ENCODE results near the gene CHCHD4. TPM values are rescaled to one million over a fixed set of nuclear protein-coding genes. Genes with fewer than 3 reads are reported as not detected.

Gene CHCHD4
- total and polyA plus RNA-seq, 2 donors (not counting 1 experiment from before 2014, with no cell fraction given) = 12.7 to 16.3 TPM

DNA sequence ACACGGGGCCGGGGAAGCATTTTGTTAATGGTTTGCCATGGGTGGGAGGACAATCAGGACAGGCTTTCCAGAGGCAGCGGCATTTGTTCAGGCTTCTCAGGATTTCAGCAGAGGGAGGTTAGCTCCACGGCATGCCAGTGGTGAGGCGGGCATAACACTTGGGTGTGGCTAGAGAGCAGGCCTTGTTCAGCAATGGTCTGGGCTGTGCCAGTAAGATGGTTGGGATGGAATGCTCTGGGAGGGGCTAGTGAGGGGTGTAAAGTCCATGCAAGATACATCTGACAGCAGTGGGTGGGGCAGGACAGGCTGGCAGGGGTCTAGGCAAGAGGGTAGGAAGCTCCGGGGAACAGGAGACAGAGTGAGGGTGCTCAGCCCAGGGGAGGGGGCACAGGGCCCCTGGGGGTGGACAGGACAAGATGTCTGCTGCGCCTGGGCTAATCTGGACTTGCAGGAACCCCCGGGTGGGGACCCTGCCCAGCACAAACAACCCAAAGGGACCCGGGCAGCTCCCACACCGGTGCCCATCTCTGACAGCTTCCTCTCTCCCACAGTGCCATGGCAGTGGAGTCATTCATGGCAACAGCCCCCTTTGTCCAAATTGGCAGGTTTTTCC is 8.6 kb upstream of the CHCHD4 start:
- peaks cover 57% of the 10 kb centered on the region for H3K36me3 ChIP-seq (ENCODE audit: control insufficient read depth, insufficient read depth, low read length)
- no peak for TF ChIP-seq EZH2 (IDR thresholded peaks at IDR 0.05; ENCODE audit: low read length, missing control alignments)
- TF ChIP-seq, protein P1, sequence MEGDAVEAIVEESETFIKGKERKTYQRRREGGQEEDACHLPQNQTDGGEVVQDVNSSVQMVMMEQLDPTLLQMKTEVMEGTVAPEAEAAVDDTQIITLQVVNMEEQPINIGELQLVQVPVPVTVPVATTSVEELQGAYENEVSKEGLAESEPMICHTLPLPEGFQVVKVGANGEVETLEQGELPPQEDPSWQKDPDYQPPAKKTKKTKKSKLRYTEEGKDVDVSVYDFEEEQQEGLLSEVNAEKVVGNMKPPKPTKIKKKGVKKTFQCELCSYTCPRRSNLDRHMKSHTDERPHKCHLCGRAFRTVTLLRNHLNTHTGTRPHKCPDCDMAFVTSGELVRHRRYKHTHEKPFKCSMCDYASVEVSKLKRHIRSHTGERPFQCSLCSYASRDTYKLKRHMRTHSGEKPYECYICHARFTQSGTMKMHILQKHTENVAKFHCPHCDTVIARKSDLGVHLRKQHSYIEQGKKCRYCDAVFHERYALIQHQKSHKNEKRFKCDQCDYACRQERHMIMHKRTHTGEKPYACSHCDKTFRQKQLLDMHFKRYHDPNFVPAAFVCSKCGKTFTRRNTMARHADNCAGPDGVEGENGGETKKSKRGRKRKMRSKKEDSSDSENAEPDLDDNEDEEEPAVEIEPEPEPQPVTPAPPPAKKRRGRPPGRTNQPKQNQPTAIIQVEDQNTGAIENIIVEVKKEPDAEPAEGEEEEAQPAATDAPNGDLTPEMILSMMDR (conservative IDR thresholded peaks at IDR 0.05 in 1 of 2, IDR thresholded peaks at IDR 0.05 in 1 of 2; ENCODE audit: low read depth in 1 of 2, low read length in 2 of 2) = no peak

DNA sequence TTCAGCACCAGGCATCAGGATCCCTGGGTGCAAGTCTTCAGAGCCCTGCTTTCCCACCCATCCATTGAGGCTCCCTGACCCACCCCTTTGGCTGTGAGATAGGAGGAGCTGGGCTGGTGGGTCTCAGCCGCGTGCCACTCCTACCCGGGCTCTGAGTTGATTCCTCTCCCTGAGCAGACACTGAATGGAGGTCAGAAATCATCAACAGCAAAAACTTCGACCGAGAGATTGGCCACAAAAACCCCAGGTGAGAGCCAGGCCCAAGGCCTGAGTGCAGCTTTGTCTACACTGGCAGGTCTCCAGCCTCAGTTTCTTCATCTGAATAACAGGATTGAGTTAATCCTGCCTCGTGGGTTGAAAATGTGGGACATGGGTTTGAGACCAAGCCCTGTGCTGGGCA is 8.0 kb upstream of the CHCHD4 start:
- Histone ChIP-seq H3K36me3 (ENCODE audit: control insufficient read depth, insufficient read depth, low read length) (peaks cover 55% of the 10 kb centered on the region), H3K4me3 (replicated peaks in 1 of 4; ENCODE audit: control extremely low read depth in 1 of 4, insufficient read depth in 1 of 4, low read depth in 3 of 4, low read length in 4 of 4) (no peak overlapping the region), H3K27ac (ENCODE audit: insufficient read depth, low read length) (no peak overlapping the region), H3K79me2 (ENCODE audit: control insufficient read depth, insufficient read depth, low read length) (peaks cover 19% of the 10 kb centered on the region), H4K20me1 (ENCODE audit: control insufficient read depth, extremely low read depth, insufficient read depth, low read length) (no peaks in the 10 kb centered on the region), H2AFZ (ENCODE audit: low read length) (no peak overlapping the region), H3K9me3 (ENCODE audit: control insufficient read depth, insufficient read depth, low read depth, low read length) (no peaks in the 10 kb centered on the region), H3K4me2 (ENCODE audit: extremely low read depth, insufficient read depth, low read length) (no peak overlapping the region), H3K9ac (ENCODE audit: insufficient read depth, low read length) (no peak overlapping the region), H3K27me3 (ENCODE audit: control insufficient read depth, insufficient read depth, low read length) (no peaks in the 10 kb centered on the region), H3K4me1 (ENCODE audit: control insufficient read depth, extremely low read depth, insufficient read depth, low read length) (peaks cover 3% of the 10 kb centered on the region)
- TF ChIP-seq, protein P1 (conservative IDR thresholded peaks at IDR 0.05 in 1 of 2, IDR thresholded peaks at IDR 0.05 in 1 of 2; ENCODE audit: low read depth in 1 of 2, low read length in 2 of 2) = no peak
- no peak for TF ChIP-seq EZH2 (IDR thresholded peaks at IDR 0.05; ENCODE audit: low read length, missing control alignments)
- DNase-seq (ENCODE audit: low read depth in 2 of 2) = no peak

More for the DNA sequence above, 8.6 kb upstream of the CHCHD4 start:
- Histone ChIP-seq H3K27ac (ENCODE audit: insufficient read depth, low read length) (no peak overlapping the region), H3K9me3 (ENCODE audit: control insufficient read depth, insufficient read depth, low read depth, low read length) (no peaks in the 10 kb centered on the region), H3K9ac (ENCODE audit: insufficient read depth, low read length) (no peak overlapping the region), H3K4me3 (replicated peaks in 1 of 4; ENCODE audit: control extremely low read depth in 1 of 4, insufficient read depth in 1 of 4, low read depth in 3 of 4, low read length in 4 of 4) (no peak overlapping the region), H2AFZ (ENCODE audit: low read length) (no peak overlapping the region), H3K79me2 (ENCODE audit: control insufficient read depth, insufficient read depth, low read length) (peaks cover 13% of the 10 kb centered on the region), H3K4me2 (ENCODE audit: extremely low read depth, insufficient read depth, low read length) (no peak overlapping the region), H4K20me1 (ENCODE audit: control insufficient read depth, extremely low read depth, insufficient read depth, low read length) (no peaks in the 10 kb centered on the region), H3K4me1 (ENCODE audit: control insufficient read depth, extremely low read depth, insufficient read depth, low read length) (peaks cover 3% of the 10 kb centered on the region), H3K27me3 (ENCODE audit: control insufficient read depth, insufficient read depth, low read length) (no peaks in the 10 kb centered on the region)
- no peak for DNase-seq (ENCODE audit: low read depth in 2 of 2)

DNA sequence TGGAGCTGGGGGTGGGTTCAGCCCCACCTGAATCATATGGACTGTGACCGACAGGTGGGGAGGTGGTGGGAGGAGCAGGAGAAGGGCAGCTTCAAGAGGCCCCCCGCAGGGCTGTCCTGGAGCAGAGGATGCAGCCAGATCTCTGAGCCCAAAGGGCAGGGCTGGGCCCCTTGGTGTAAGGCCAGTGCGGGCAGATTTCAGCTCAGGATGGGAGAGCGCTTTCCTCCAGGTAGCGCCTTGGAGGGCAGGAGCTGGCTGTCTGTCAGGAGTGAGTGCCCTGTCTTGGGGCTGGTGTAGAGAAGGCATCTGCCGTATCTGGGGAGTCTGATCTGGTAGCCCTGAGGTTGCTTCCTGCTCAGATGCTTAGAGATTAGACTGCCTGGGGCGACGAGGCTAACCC is 7.5 kb upstream of the CHCHD4 start:
- H3K27ac ChIP-seq (ENCODE audit: insufficient read depth, low read length) = no peak overlapping the region
- H3K9me3 ChIP-seq (ENCODE audit: control insufficient read depth, insufficient read depth, low read depth, low read length) = no peaks in the 10 kb centered on the region
- no peak for DNase-seq (ENCODE audit: low read depth in 2 of 2)
- peaks cover 25% of the 10 kb centered on the region for H3K79me2 ChIP-seq (ENCODE audit: control insufficient read depth, insufficient read depth, low read length)
- H3K9ac ChIP-seq (ENCODE audit: insufficient read depth, low read length) = no peak overlapping the region
- no peaks in the 10 kb centered on the region for H4K20me1 ChIP-seq (ENCODE audit: control insufficient read depth, extremely low read depth, insufficient read depth, low read length)
- H3K4me2 ChIP-seq (ENCODE audit: extremely low read depth, insufficient read depth, low read length) = no peak overlapping the region
- no peak overlapping the region for H2AFZ ChIP-seq (ENCODE audit: low read length)
- peaks cover 3% of the 10 kb centered on the region for H3K4me1 ChIP-seq (ENCODE audit: control insufficient read depth, extremely low read depth, insufficient read depth, low read length)
- H3K27me3 ChIP-seq (ENCODE audit: control insufficient read depth, insufficient read depth, low read length) = no peaks in the 10 kb centered on the region
- no peak for TF ChIP-seq EZH2 (IDR thresholded peaks at IDR 0.05; ENCODE audit: low read length, missing control alignments)
- TF ChIP-seq, protein P1 (conservative IDR thresholded peaks at IDR 0.05 in 1 of 2, IDR thresholded peaks at IDR 0.05 in 1 of 2; ENCODE audit: low read depth in 1 of 2, low read length in 2 of 2) = no peak
- H3K4me3 ChIP-seq (replicated peaks in 1 of 4; ENCODE audit: control extremely low read depth in 1 of 4, insufficient read depth in 1 of 4, low read depth in 3 of 4, low read length in 4 of 4) = no peak overlapping the region
- peaks cover 52% of the 10 kb centered on the region for H3K36me3 ChIP-seq (ENCODE audit: control insufficient read depth, insufficient read depth, low read length)

All from fibroblast of lung (primary cell).